SK-N-SH (cell line): ENCODE data around the gene TFDP2.

Experiments
- CTCF ChIP-seq: fragments of 200-600 bp; sonication (generic); IDR thresholded peaks from 2 replicates; pipeline ENCODE4 v1.6.1; 2017; ENCODE audit warnings: antibody characterized with exemption, mild to moderate bottlenecking, moderate library complexity
- IRF3 ChIP-seq: fragments of 150-350 bp; IDR thresholded peaks from 2 replicates; pipeline ENCODE4 v1.6.1; 2016; ENCODE audit warnings: mild to moderate bottlenecking, low read depth, low read length
- MEF2A ChIP-seq: IDR thresholded peaks from 2 replicates; pipeline ENCODE4 v1.4.0; 2012; ENCODE audit warnings: low read depth, borderline replicate concordance
- MXI1 ChIP-seq: IDR thresholded peaks from 2 replicates; pipeline ENCODE4 v1.6.1; 2012; ENCODE audit warnings: mild to moderate bottlenecking, low read depth, low read length, improper control_type of control experiment
- POLR2AphosphoS5 ChIP-seq: IDR thresholded peaks from 2 replicates; pipeline ENCODE4 v1.6.1; 2012; ENCODE audit warnings: low read depth, low read length
- RCOR1 ChIP-seq: fragments of 150-350 bp; IDR thresholded peaks from 2 replicates; pipeline ENCODE4 v1.6.1; 2017; ENCODE audit warnings: antibody characterized with exemption, low read length
- RFX5 ChIP-seq: IDR thresholded peaks from 2 replicates; pipeline ENCODE4 v1.6.1; 2012; ENCODE audit warnings: mild to moderate bottlenecking, improper control_type of control experiment, low read length
- SMC3 ChIP-seq: IDR thresholded peaks from 2 replicates; pipeline ENCODE4 v1.6.1; 2012; ENCODE audit warnings: low read depth, low read length, improper control_type of control experiment
- TEAD4 ChIP-seq: IDR thresholded peaks from 2 replicates; pipeline ENCODE4 v1.4.0; 2012; ENCODE audit warnings: mild to moderate bottlenecking, borderline replicate concordance; ENCODE audit not compliant: insufficient read depth
- USF2 ChIP-seq: fragments of 150-350 bp; IDR thresholded peaks from 2 replicates; pipeline ENCODE4 v1.6.1; 2017; ENCODE audit warnings: antibody characterized with exemption, low read length, low read depth, borderline replicate concordance
- ZBTB33 ChIP-seq: IDR thresholded peaks from 2 replicates; pipeline ENCODE4 v1.4.0; 2012; ENCODE audit warnings: low read depth, borderline replicate concordance

GRCh38 chr3:142053835-142054234, 95.5 kb downstream of the TFDP2 start:
- TF ChIP-seq POLR2AphosphoS5 (no peak), RCOR1 (no peak), CTCF (no peak), MEF2A (no peak), MXI1 (no peak), IRF3 (no peak), SMC3 (no peak), ZBTB33 (no peak), USF2 (no peak), RFX5 (no peak), TEAD4 (no peak)
